B cell (primary cell): Measurements from ENCODE around the gene KIAA0232. TPM values are rescaled to one million over a fixed set of nuclear protein-coding genes. Genes with fewer than 3 reads are reported as not detected.
A peak's percentile ranks its signal among the peaks of the same experiment; 100 is the strongest.

Source experiments
- ATAC-seq: fragments of 200-7000 bp; cut with Tn5 transposase; one replicate; pipeline ENCODE4 v1.10.0; 2021; ENCODE audit warnings: low read depth, mild to moderate bottlenecking, moderate number of reproducible peaks, moderate library complexity
- CTCF ChIA-PET: fragments of 350-600 bp; sonication (Branson Sonifier 250); formaldehyde crosslinking; loops from one replicate; lab custom pipeline; 2021; ENCODE audit warnings: antibody characterized with exemption, inconsistent platforms; lab: Charles Lee
- POLR2A ChIA-PET: fragments of 350-600 bp; sonication (Branson Sonifier 250); formaldehyde crosslinking; loops from one replicate; lab custom pipeline; 2021; ENCODE audit warnings: antibody characterized with exemption; lab: Charles Lee
- DNase-seq: peaks from one replicate; pipeline ENCODE4 v3.0.0; 2013
- H2AFZ ChIP-seq: 2 replicates; pipeline ENCODE4 v1.6.1; 2012; ENCODE audit warnings: mild to moderate bottlenecking, low read depth, low read length; ENCODE audit not compliant: insufficient read depth, poor library complexity, severe bottlenecking
- H3K27ac ChIP-seq, 2 donors: 1 replicate in 1 of 2; 2 replicates in 1 of 2; pipeline ENCODE4 v1.5.1; 2012 to 2013; ENCODE audit warnings: low read length in 2 of 2, mild to moderate bottlenecking in 2 of 2, moderate library complexity in 1 of 2
- H3K27me3 ChIP-seq, 4 experiments: fragments of 200-600 bp in 1 of 4; sonication (generic) in 1 of 4; replicated peaks in 1 of 4; 1 replicate in 2 of 4; 2 replicates in 2 of 4; pipeline versions ENCODE4 v1.6.1 to v1.7.0; 2013 to 2016; ENCODE audit warnings: low read length in 3 of 4, mild to moderate bottlenecking in 2 of 4, mixed read lengths in 1 of 4, moderate library complexity in 1 of 4; ENCODE audit not compliant: insufficient read depth in 4 of 4, control insufficient read depth in 3 of 4; ENCODE audit errors: control extremely low read depth in 1 of 4
- H3K36me3 ChIP-seq, 2 experiments: replicated peaks in 1 of 2; 1 replicate in 1 of 2; 2 replicates in 1 of 2; pipeline versions ENCODE4 v1.6.1 to v1.7.1; 2013; ENCODE audit warnings: low read length in 1 of 2; ENCODE audit not compliant: insufficient read depth in 2 of 2, control insufficient read depth in 1 of 2; ENCODE audit errors: control extremely low read depth in 1 of 2, extremely low read depth in 1 of 2
- H3K4me1 ChIP-seq, 2 donors: fragments of 200-600 bp in 1 of 2; sonication (generic) in 1 of 2; 1 replicate in 1 of 2; 2 replicates in 1 of 2; pipeline versions ENCODE4 v1.5.1 to v1.6.1; 2013 to 2017; ENCODE audit warnings: low read length in 2 of 2; ENCODE audit not compliant: control insufficient read depth in 2 of 2, insufficient read depth in 2 of 2
- H3K4me2 ChIP-seq: replicated peaks from 2 replicates; pipeline ENCODE3; 2012; ENCODE audit warnings: mild to moderate bottlenecking, low read depth, low read length; ENCODE audit not compliant: poor library complexity, severe bottlenecking
- H3K4me3 ChIP-seq, 5 experiments: fragments of 200-600 bp in 1 of 5; sonication (generic) in 1 of 5; 1 replicate in 3 of 5; 2 replicates in 2 of 5; pipeline versions ENCODE4 v1.5.1 to v1.7.0; 2011 to 2016; ENCODE audit warnings: low read length in 4 of 5, mild to moderate bottlenecking in 4 of 5, low read depth in 2 of 5, control low read depth in 1 of 5, moderate library complexity in 1 of 5; ENCODE audit not compliant: insufficient read depth in 1 of 5; ENCODE audit errors: control extremely low read depth in 1 of 5, extremely low read depth in 1 of 5
- H3K79me2 ChIP-seq: fragments of 200-600 bp; sonication (generic); one replicate; pipeline ENCODE4 v1.6.0; 2016; ENCODE audit warnings: low read length; ENCODE audit not compliant: control insufficient read depth, insufficient read depth
- H3K9ac ChIP-seq: fragments of 200-600 bp; sonication (generic); 2 replicates; pipeline ENCODE4 v1.6.1; 2017; ENCODE audit warnings: mild to moderate bottlenecking, low read length, moderate library complexity
- H3K9me3 ChIP-seq, 3 donors: one replicate each; pipeline versions ENCODE4 v1.6.1 to v1.7.1; 2013; ENCODE audit warnings: low read length in 2 of 3; ENCODE audit not compliant: control insufficient read depth in 2 of 3, insufficient read depth in 1 of 3; ENCODE audit errors: control extremely low read depth in 1 of 3
- H4K20me1 ChIP-seq: 2 replicates; pipeline ENCODE4 v1.6.0; 2012; ENCODE audit warnings: mild to moderate bottlenecking, low read length; ENCODE audit not compliant: insufficient read depth, control insufficient read depth, poor library complexity, severe bottlenecking
- H3K27ac Mint-ChIP-seq: one replicate; pipeline ENCODE4 v1.8.0; 2021; ENCODE audit warnings: mixed read lengths
- H3K27me3 Mint-ChIP-seq: one replicate; pipeline ENCODE4 v1.8.0; 2021; ENCODE audit warnings: mixed read lengths
- H3K4me1 Mint-ChIP-seq: one replicate; pipeline ENCODE4 v1.8.0; 2021; ENCODE audit warnings: mixed read lengths
- H3K4me3 Mint-ChIP-seq: one replicate; pipeline ENCODE4 v1.8.0; 2021; ENCODE audit warnings: mixed read lengths
- H3K9me3 Mint-ChIP-seq: one replicate; pipeline ENCODE4 v1.8.0; 2022; ENCODE audit warnings: mixed read lengths; ENCODE audit not compliant: insufficient read depth
- EZH2 ChIP-seq: IDR thresholded peaks from 2 replicates; pipeline ENCODE4 v1.6.1; 2012; ENCODE audit warnings: borderline replicate concordance, low read depth, mild to moderate bottlenecking, moderate library complexity, low read length; ENCODE audit not compliant: insufficient read depth, poor library complexity, severe bottlenecking
- whole genome bisulfite sequencing: methylation state at CpG from one replicate; pipeline ENCODE4 v1.1.5; 2013; ENCODE audit warnings: missing lambda C conversion rate; ENCODE audit not compliant: insufficient coverage; 5-methylcytosine and 5-hydroxymethylcytosine counted together
- intact Hi-C: fragments of 100-400 bp; cut with micrococcal nuclease; formaldehyde crosslinking; loops from one replicate; pipeline ENCODE4 v1.10.0; 2022
- polyA plus RNA-seq: library from polyadenylated mRNA; depleted of rRNA; stranded (reverse); fragments of >200 nt; gene quantifications from 2 replicates; pipeline ENCODE4 v1.2.3, GENCODE V29; 2012
- total RNA-seq, 2 donors: library from RNA; stranded (reverse); fragments of 120-200 nt in 1 of 2; gene quantifications; 1 replicate in 1 of 2; 2 replicates in 1 of 2; pipeline versions ENCODE4 v1.2.3 to v1.2.4, GENCODE V29; 2013 to 2022
- TF ChIP-seq, protein P1 (sequence below): fragments of 200-600 bp; IDR thresholded peaks from one replicate; pipeline ENCODE4 v1.8.0; 2022; ENCODE audit warnings: antibody characterized with exemption, mild to moderate bottlenecking

The KIAA0232 gene
- total and polyA plus RNA-seq, 2 donors (not counting 1 experiment from before 2014, with no cell fraction given): 2.9 to 20.8 TPM

GRCh38 chr4:6855692-6856297, 73.3 kb downstream of the KIAA0232 start:
- intact Hi-C loops: no loop called here
- peaks cover 0 to 8% (median 6%) of the 10 kb centered on the region in 3 donors for H3K9me3 ChIP-seq
- Mint-ChIP-seq H3K4me1 (peaks cover 24% of the 10 kb centered on the region), H3K27me3 (no peaks in the 10 kb centered on the region), H3K4me3 (no peak overlapping the region), H3K9me3 (no peaks in the 10 kb centered on the region), H3K27ac (peak overlapping the region; percentile 44)
- H3K27me3 ChIP-seq: no peaks in the 10 kb centered on the region
- TF ChIP-seq, protein P1, sequence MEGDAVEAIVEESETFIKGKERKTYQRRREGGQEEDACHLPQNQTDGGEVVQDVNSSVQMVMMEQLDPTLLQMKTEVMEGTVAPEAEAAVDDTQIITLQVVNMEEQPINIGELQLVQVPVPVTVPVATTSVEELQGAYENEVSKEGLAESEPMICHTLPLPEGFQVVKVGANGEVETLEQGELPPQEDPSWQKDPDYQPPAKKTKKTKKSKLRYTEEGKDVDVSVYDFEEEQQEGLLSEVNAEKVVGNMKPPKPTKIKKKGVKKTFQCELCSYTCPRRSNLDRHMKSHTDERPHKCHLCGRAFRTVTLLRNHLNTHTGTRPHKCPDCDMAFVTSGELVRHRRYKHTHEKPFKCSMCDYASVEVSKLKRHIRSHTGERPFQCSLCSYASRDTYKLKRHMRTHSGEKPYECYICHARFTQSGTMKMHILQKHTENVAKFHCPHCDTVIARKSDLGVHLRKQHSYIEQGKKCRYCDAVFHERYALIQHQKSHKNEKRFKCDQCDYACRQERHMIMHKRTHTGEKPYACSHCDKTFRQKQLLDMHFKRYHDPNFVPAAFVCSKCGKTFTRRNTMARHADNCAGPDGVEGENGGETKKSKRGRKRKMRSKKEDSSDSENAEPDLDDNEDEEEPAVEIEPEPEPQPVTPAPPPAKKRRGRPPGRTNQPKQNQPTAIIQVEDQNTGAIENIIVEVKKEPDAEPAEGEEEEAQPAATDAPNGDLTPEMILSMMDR: no peak
- TF ChIP-seq EZH2: no peak
- no peaks in the 10 kb centered on the region for H4K20me1 ChIP-seq
- no peak overlapping the region for H3K4me2 ChIP-seq
- peaks cover 8 to 34% of the 10 kb centered on the region in 2 experiments for H3K36me3 ChIP-seq
- H2AFZ ChIP-seq: no peak overlapping the region
- CTCF ChIA-PET: interaction anchor here (0.9 to 1.8 kb wide), 2 partner anchors 18 to 19 kb away, joined by 3 to 8 read pairs; no protein-coding TSS in a partner anchor
- POLR2A ChIA-PET: no interaction called here
- DNase-seq (peak; percentile 19), ATAC-seq (peak; percentile 51)
- no peaks in the 10 kb centered on the region for H3K79me2 ChIP-seq
- 42% methylated on average over 7 of the region's 11 CpGs for WGBS
- H3K4me1 ChIP-seq: peaks cover 8 to 10% of the 10 kb centered on the region in 2 donors
- H3K9ac ChIP-seq: no peak overlapping the region
- H3K27ac ChIP-seq: no peak overlapping the region
- H3K4me3 ChIP-seq: no peak overlapping the region

- H3K9ac ChIP-seq: no peak overlapping the region
- no peaks in the 10 kb centered on the region for H4K20me1 ChIP-seq
- H3K4me3 ChIP-seq: no peak overlapping the region
- no peaks in the 10 kb centered on the region for H3K79me2 ChIP-seq
- Mint-ChIP-seq H3K27ac (no peak overlapping the region), H3K4me1 (peaks cover 24% of the 10 kb centered on the region), H3K9me3 (no peaks in the 10 kb centered on the region), H3K27me3 (no peaks in the 10 kb centered on the region), H3K4me3 (no peak overlapping the region)
- no peak overlapping the region for H3K4me2 ChIP-seq
- CTCF ChIA-PET: interaction anchor here (1.8 kb wide), 1 partner anchor 18 kb away, joined by 8 read pairs; no protein-coding TSS in a partner anchor
- DNase-seq: no peak
- no CpG with 5 or more reads among the region's 2 CpGs for WGBS
- intact Hi-C loops: no loop called here
- H3K27ac ChIP-seq: no peak overlapping the region
- H3K4me1 ChIP-seq: peaks cover 8 to 10% of the 10 kb centered on the region in 2 donors
- no peaks in the 10 kb centered on the region for H3K27me3 ChIP-seq
- TF ChIP-seq EZH2: no peak
- TF ChIP-seq, protein P1: no peak
- POLR2A ChIA-PET: no interaction called here
- peaks cover 13 to 40% of the 10 kb centered on the region in 2 experiments for H3K36me3 ChIP-seq
- peaks cover 0 to 6% (median 6%) of the 10 kb centered on the region in 3 donors for H3K9me3 ChIP-seq
- no peak for ATAC-seq
- H2AFZ ChIP-seq: no peak overlapping the region
Observed at GRCh38 chr4:6856391-6856790, 73.9 kb downstream of the KIAA0232 start.
